DMS53 treated with DMSO at 0.1 percent for 48 hours (cell line): Measurements from ENCODE around the gene ARL15.

Experiments
- DNase-seq: peaks from one replicate; lab custom pipeline; 2025; ENCODE audit not compliant: unreplicated experiment; lab: John Stamatoyannopoulos, UW

Gene ARL15

GRCh38 chr5:54162184-54162583 lies 148.2 kb downstream of the ARL15 start:
- no peak for DNase-seq

- DNase-seq: no peak
Measured at GRCh38 chr5:54160329-54160728, 150.0 kb downstream of the ARL15 start.

GRCh38 chr5:54159893-54160195 lies 150.5 kb downstream of the ARL15 start:
- no peak for DNase-seq

GRCh38 chr5:54159153-54159892 lies 151.1 kb downstream of the ARL15 start:
- peak; percentile 3 for DNase-seq

GRCh38 chr5:54156577-54156976 lies 153.8 kb downstream of the ARL15 start:
- no peak for DNase-seq

GRCh38 chr5:54150841-54151240 lies 159.5 kb downstream of the ARL15 start:
- DNase-seq: no peak

- DNase-seq: no peak
Measured at GRCh38 chr5:54148858-54149257, 161.5 kb downstream of the ARL15 start.

- no peak for DNase-seq
Measured at GRCh38 chr5:54148067-54148845, 162.1 kb downstream of the ARL15 start.

- DNase-seq: no peak
Measured at GRCh38 chr5:54146916-54147315, 163.5 kb downstream of the ARL15 start.

GRCh38 chr5:54146390-54146789 lies 164.0 kb downstream of the ARL15 start:
- DNase-seq: no peak

- no peak for DNase-seq
Measured at GRCh38 chr5:54140247-54140840, 170.0 kb downstream of the ARL15 start.

- DNase-seq: no peak
Measured at GRCh38 chr5:54136516-54137440, 173.6 kb downstream of the ARL15 start.

- DNase-seq: no peak
Measured at GRCh38 chr5:54135042-54135441, 175.3 kb downstream of the ARL15 start.

- no peak for DNase-seq
Measured at GRCh38 chr5:54133917-54134316, 176.5 kb downstream of the ARL15 start.

GRCh38 chr5:54120473-54120872 lies 189.9 kb downstream of the ARL15 start:
- DNase-seq: no peak

GRCh38 chr5:54117957-54118356 lies 192.4 kb downstream of the ARL15 start:
- no peak for DNase-seq

- no peak for DNase-seq
Measured at GRCh38 chr5:54115735-54116403, 194.5 kb downstream of the ARL15 start.

GRCh38 chr5:54113060-54113459 lies 197.3 kb downstream of the ARL15 start:
- DNase-seq: no peak

- no peak for DNase-seq
Measured at GRCh38 chr5:54109626-54110330, 200.6 kb downstream of the ARL15 start.

GRCh38 chr5:54108136-54108535 lies 202.2 kb downstream of the ARL15 start:
- no peak for DNase-seq
